Nephron (organoid): ENCODE data around the gene CHSY1.
"Not testable (repeated sequence)": the region's sequence is repeated elsewhere in the genome, so short reads cannot be mapped to it uniquely, and the experiment has no call there.

Experiments used
- H3K27ac Mint-ChIP-seq, 3 experiments: 2 replicates each; pipeline ENCODE4 v1.8.0; 2020; ENCODE audit warnings: mixed read lengths in 3 of 3, mild to moderate bottlenecking in 2 of 3, moderate library complexity in 1 of 3
- H3K27me3 Mint-ChIP-seq: 2 replicates; pipeline ENCODE4 v1.8.0; 2021; ENCODE audit warnings: low read depth, mild to moderate bottlenecking, moderate library complexity, mixed read lengths
- H3K36me3 Mint-ChIP-seq: 2 replicates; pipeline ENCODE4 v1.8.0; 2020; ENCODE audit warnings: low read depth, mixed read lengths
- H3K4me1 Mint-ChIP-seq: 2 replicates; pipeline ENCODE4 v1.8.0; 2020; ENCODE audit warnings: mixed read lengths
- H3K4me3 Mint-ChIP-seq, 3 experiments: 2 replicates each; pipeline ENCODE4 v1.8.0; 2020; ENCODE audit warnings: mild to moderate bottlenecking in 3 of 3, mixed read lengths in 3 of 3, moderate library complexity in 2 of 3
- H3K9me3 Mint-ChIP-seq: 2 replicates; pipeline ENCODE4 v1.8.0; 2020; ENCODE audit warnings: mixed read lengths
- TF ChIP-seq, protein P1 (sequence below), 3 experiments: fragments of 200-600 bp; sonication (generic); IDR thresholded peaks; one replicate each; pipeline ENCODE4 v1.5.0; 2021; ENCODE audit warnings: antibody characterized with exemption in 3 of 3; ENCODE audit not compliant: unreplicated experiment in 3 of 3

Gene CHSY1

DNA sequence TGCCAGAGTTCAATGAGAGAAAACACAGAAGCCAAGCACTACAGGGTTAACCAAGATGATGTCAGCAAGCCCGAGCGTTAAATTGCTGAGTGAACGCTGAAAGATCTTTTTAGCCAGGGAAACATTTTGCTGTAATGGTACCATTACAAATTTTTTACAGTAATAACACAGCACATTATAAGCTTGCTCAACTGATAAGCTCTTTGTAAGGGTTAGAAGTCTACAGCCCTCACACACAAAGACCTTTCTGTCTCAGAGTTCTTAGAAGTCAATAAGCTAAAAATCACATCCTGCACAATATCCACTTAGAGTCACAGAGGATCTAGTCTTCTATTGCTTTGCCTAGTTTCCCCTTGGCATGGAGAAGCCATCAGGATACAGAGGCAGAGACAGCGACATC, 29.9 kb downstream of the CHSY1 start:
- TF ChIP-seq, protein P1, sequence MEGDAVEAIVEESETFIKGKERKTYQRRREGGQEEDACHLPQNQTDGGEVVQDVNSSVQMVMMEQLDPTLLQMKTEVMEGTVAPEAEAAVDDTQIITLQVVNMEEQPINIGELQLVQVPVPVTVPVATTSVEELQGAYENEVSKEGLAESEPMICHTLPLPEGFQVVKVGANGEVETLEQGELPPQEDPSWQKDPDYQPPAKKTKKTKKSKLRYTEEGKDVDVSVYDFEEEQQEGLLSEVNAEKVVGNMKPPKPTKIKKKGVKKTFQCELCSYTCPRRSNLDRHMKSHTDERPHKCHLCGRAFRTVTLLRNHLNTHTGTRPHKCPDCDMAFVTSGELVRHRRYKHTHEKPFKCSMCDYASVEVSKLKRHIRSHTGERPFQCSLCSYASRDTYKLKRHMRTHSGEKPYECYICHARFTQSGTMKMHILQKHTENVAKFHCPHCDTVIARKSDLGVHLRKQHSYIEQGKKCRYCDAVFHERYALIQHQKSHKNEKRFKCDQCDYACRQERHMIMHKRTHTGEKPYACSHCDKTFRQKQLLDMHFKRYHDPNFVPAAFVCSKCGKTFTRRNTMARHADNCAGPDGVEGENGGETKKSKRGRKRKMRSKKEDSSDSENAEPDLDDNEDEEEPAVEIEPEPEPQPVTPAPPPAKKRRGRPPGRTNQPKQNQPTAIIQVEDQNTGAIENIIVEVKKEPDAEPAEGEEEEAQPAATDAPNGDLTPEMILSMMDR (IDR thresholded peaks at IDR 0.05; ENCODE audit: unreplicated experiment in 3 of 3) = no peak
- no peak overlapping the region for H3K4me3 Mint-ChIP-seq
- no peaks in the 10 kb centered on the region for H3K27me3 Mint-ChIP-seq
- peak overlapping the region; percentile 72 to 84 (median 75) for H3K27ac Mint-ChIP-seq
- H3K4me1 Mint-ChIP-seq = peaks cover 47% of the 10 kb centered on the region
- H3K9me3 Mint-ChIP-seq = no peaks in the 10 kb centered on the region
- peaks cover 51% of the 10 kb centered on the region for H3K36me3 Mint-ChIP-seq

DNA sequence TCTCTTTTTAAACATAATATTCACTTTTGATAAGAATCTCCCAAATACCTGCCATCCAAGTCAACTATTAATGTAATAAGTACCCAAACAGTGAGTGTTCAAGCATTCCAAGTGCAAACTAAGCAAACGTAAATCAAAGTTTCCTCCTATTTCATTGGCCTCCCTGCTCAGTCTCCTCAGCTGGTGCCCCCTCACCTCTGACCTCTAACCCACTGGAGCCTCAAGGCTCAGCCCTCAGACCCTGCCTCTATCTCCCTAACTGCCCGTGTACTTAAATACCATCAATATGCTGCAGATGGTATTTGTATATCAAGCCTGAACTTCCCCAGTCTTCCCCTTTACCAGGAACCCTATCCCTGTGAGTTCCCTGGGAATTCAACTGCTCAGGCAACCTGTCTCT, 31.8 kb downstream of the CHSY1 start:
- Mint-ChIP-seq H3K36me3 (peaks cover 50% of the 10 kb centered on the region), H3K27me3 (no peaks in the 10 kb centered on the region), H3K4me1 (peaks cover 38% of the 10 kb centered on the region), H3K9me3 (no peaks in the 10 kb centered on the region), H3K27ac (peak overlapping the region in 1 of 3 experiments; percentile 60), H3K4me3 (no peak overlapping the region)
- TF ChIP-seq, protein P1 (IDR thresholded peaks at IDR 0.05; ENCODE audit: unreplicated experiment in 3 of 3) = no peak

DNA sequence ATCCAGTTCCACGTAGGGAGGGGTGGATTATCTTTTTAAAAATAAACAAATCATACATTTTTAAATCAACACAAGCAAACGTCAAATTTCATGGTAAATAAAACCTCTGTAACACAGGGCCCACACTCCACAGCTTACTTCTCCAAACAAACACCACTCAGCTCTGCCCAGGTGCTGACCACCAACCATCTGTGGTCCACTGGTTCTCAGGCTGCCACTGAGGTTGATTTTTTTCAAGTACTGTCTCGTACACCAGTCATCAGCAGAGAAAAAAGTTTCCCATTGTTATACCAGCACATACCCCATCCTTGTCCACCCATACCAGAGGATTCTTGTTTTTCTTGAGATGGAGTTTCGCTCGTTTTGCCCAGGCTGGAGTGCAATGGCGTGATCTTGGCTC, 32.4 kb downstream of the CHSY1 start:
- Mint-ChIP-seq H3K27me3 (no peaks in the 10 kb centered on the region), H3K27ac (no peak overlapping the region), H3K4me3 (no peak overlapping the region), H3K4me1 (peaks cover 38% of the 10 kb centered on the region), H3K36me3 (peaks cover 44% of the 10 kb centered on the region), H3K9me3 (no peaks in the 10 kb centered on the region)
- TF ChIP-seq, protein P1 (IDR thresholded peaks at IDR 0.05; ENCODE audit: unreplicated experiment in 3 of 3) = no peak

DNA sequence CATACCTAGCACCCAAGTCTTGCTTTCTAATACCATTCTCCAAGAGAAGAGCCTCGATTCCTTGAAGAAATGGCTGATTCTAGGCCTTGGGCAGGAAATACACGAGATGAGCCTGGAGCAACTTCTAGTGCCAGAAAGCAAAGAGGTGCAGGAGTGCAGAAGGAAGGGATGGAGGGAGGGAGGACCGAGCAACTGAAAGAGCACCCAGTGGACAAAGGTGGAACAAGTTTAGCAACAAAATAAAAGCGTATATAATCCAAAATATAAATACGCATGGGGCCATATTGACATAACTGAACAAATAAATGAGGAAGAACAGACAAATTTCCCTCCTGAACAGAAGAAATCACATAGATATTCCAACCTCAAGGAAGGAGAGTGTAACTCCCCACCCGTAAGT, 34.4 kb downstream of the CHSY1 start:
- no peaks in the 10 kb centered on the region for H3K9me3 Mint-ChIP-seq
- no peaks in the 10 kb centered on the region for H3K27me3 Mint-ChIP-seq
- H3K4me1 Mint-ChIP-seq = peaks cover 41% of the 10 kb centered on the region
- H3K27ac Mint-ChIP-seq = no peak overlapping the region
- TF ChIP-seq, protein P1 (IDR thresholded peaks at IDR 0.05; ENCODE audit: unreplicated experiment in 3 of 3) = no peak
- peaks cover 36% of the 10 kb centered on the region for H3K36me3 Mint-ChIP-seq
- H3K4me3 Mint-ChIP-seq = no peak overlapping the region

DNA sequence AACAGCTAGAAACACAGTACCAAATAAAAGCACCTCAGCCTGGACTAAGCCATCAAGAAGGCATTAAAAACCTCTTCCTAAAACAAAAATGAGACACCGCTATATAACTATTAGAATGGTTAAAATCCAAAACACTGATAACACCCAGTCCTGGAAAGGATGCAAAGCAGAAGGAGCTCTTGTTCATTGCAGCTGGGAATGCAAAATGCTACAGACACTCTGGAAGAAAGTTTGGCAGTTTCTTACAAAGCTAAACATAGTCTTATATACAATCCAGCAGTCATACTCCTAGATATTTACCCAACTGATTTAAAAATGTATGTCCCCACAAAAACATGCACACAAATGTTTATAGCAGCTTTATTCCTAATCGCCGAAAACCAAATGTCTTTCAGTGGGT, 35.7 kb downstream of the CHSY1 start:
- Mint-ChIP-seq H3K4me1 (peaks cover 44% of the 10 kb centered on the region), H3K36me3 (peaks cover 36% of the 10 kb centered on the region), H3K27me3 (no peaks in the 10 kb centered on the region), H3K9me3 (no peaks in the 10 kb centered on the region), H3K27ac (no peak overlapping the region), H3K4me3 (no peak overlapping the region)
- TF ChIP-seq, protein P1 (IDR thresholded peaks at IDR 0.05; ENCODE audit: unreplicated experiment in 3 of 3) = no peak

DNA sequence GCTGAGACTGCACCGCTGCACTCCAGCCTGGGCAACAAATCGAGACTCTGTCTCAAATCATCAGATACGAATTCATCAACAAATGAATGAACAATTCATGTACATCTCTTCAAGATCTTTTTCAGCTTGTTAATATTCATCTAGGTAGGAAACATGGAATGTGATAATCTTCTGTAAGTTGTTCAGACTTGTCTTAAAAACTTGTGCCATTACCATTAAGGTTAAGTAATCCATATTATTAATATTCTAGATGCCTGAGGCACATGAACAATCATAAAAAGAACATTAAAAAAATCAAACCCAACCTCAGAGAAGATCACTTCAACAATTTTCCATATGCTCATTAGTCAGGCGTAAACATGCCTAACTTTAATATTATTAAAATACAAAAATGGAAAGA, 36.2 kb downstream of the CHSY1 start:
- TF ChIP-seq, protein P1 (IDR thresholded peaks at IDR 0.05; ENCODE audit: unreplicated experiment in 3 of 3) = no peak
- Mint-ChIP-seq H3K9me3 (no peaks in the 10 kb centered on the region), H3K27ac (no peak overlapping the region), H3K4me1 (peaks cover 44% of the 10 kb centered on the region), H3K36me3 (peaks cover 34% of the 10 kb centered on the region), H3K27me3 (no peaks in the 10 kb centered on the region), H3K4me3 (no peak overlapping the region)

DNA sequence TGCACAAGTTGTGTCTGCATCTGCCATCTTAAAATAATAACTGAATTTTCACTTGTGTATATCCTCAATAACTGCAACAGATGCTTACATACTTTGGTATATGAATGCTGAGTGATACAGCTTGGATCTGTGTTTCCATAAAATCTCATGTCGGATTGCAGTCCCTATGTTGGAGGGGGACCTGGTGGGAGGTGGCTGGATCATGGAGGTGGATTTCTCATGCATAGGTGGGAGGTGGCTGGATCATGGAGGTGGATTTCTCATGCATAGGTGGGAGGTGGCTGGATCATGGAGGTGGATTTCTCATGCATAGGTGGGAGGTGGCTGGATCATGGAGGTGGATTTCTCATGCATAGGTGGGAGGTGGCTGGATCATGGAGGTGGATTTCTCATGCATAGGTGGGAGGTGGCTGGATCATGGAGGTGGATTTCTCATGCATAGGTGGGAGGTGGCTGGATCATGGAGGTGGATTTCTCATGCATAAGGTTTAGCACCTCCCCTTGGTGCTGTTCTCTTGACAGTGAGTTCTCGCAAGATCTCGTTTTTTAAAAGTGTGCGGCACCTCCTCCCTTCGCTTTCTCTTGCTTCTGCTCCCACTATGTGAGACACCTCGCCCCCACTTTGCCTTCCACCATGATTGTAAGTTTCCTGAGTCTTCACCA, 37.3 kb downstream of the CHSY1 start:
- Mint-ChIP-seq H3K36me3 (peaks cover 26% of the 10 kb centered on the region), H3K4me1 (peaks cover 47% of the 10 kb centered on the region)
- not testable (repeated sequence) for H3K4me3 Mint-ChIP-seq, H3K9me3 Mint-ChIP-seq, H3K27ac Mint-ChIP-seq, H3K27me3 Mint-ChIP-seq
